HuH-7 (cell line): ENCODE measurements around the gene CLCN3.
"Not testable (repeated sequence)": the region's sequence is repeated elsewhere in the genome, so short reads cannot be mapped to it uniquely, and the experiment has no call there.

Experiments used
- DNase-seq: peaks from one replicate; pipeline ENCODE4 v3.0.0; 2011; ENCODE audit warnings: low spot score

The CLCN3 gene

DNA sequence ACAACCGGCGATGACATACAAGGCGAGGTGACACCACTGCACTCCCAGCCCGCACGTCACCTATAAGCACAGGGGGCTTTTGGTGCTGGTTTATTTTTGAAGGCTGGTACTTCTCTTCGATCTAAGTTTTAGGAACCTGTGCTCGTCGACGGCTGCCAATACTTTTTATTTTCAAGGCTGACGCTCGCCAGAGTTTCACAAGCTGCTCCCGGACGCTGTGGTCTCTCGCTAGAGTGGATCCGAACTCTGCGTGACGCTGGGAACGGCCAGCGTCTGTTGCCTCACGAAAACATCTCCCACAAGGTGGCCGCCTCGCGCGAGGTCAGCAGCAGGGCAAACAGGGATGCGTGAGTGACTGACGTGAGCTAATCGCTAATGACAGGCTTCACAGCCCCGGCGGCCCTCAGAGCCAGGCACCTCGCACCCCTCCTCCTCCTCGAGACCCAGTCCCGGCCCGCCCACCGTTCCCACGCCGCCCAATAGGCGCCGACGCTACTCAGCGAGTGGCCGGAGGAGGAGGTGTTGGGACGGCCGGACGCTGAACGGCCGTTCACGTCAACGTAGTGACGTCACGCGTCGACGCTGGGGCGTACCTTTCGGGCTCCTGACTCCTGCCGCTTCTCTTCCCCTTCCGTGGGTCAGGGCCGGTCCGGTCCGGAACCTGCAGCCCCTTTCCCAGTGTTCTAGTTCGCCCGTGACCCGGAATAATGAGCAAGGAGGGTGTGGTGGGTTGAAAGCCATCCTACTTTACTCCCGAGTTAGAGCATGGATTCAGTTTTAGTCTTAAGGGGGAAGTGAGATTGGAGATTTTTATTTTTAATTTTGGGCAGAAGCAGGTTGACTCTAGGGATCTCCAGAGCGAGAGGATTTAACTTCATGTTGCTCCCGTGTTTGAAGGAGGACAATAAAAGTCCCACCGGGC is at the start of gene CLCN3:
TSS of gene CLCN3 (plus strand) at position 621 of the 922 bp plus-strand sequence. CDS start 15,351 bp downstream, outside the sequence.
- peak; percentile 88 for DNase-seq

DNA sequence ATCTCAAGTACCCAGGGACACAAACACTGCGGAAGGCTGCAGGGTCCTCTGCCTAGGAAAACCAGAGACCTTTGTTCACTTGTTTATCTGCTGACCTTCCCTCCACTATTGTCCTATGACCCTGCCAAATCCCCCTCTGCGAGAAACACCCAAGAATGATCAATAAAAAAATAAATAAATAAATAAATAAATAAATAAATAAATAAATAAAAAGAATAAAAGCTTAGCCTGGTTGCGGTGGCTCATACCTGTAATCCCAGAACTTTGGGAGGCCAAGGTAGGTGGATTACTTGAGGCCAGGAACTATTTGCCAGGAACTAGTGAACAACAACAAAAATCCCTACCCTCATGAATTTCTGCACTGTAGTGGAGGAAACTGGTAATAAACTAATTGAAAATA is 49.4 kb upstream of the CLCN3 start:
- not testable (repeated sequence) for DNase-seq

DNA sequence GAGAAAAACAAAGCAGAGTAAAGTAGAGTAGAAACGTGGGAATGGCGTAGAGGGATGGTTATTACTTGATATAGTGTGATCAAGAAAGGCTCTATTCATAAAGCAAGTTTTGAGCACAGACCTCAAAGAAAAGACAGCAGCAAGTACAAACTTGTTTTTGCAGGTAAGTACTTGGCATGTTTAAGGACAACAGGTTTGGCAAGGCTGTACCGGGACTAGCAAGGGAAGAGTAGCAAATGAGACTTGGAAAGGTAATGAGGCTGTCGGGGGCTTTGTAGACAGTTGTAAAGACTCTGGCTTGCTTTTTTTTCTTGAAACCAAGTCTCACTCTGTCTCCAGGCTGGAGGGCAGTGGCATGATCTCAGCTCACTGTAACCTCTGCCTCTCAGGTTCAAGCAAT is 48.9 kb upstream of the CLCN3 start:
- no peak for DNase-seq

- no peak for DNase-seq
Measured at GRCh38 chr4:169573889-169574288, 46.5 kb upstream of the CLCN3 start.

DNA sequence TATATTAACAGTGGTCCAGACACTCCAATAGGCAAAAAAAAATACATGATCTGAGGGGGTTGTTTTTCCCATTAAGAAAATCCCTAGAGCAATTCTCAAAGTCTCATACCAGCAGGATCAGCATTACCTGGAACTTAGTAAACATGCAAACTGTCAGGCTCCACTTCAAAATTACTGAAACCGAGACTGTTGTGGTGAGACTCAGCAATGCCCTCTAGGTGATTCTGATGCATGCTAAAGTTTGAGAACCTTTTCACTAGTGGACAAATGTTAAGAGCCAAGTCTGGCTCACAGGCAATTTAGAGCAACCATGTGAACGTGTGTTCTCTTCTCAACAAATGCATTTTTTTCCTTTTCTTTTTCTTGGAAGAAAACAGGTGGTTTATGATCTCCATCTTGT is 38.2 kb upstream of the CLCN3 start:
- no peak for DNase-seq

- no peak for DNase-seq
Measured at GRCh38 chr4:169582706-169583105, 37.7 kb upstream of the CLCN3 start.

- no peak for DNase-seq
Measured at GRCh38 chr4:169583563-169583962, 36.8 kb upstream of the CLCN3 start.

- no peak for DNase-seq
Measured at GRCh38 chr4:169593050-169593560, 27.3 kb upstream of the CLCN3 start.

DNA sequence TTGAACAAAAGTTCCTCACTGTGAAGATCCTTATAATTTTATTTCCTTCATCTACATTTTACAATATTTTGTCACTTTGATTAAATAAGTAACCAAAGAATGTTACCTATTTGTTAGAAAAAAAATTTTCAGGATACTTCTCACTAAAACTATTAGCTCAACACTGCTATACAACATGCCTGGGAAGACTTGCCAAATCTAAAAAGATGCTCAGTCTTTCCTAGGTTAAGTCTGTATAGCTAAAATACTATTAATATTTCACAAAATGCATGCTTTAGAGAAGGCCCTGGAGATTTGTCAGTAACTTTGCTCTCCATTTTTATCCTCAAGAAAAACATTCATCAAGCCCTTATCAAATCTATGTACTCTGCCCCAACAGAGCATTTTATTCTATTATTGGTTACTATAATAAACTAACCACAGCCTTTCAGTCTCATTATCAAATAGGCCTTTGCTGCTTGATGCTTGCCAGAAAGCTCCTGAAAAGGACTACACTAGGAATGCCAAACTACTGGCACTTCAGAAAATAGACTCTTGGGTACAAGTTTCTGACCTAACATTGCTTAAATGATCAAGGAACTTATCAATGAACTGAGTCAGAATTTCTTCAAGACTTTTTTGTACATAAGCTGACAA is 25.7 kb upstream of the CLCN3 start:
- no peak for DNase-seq

DNA sequence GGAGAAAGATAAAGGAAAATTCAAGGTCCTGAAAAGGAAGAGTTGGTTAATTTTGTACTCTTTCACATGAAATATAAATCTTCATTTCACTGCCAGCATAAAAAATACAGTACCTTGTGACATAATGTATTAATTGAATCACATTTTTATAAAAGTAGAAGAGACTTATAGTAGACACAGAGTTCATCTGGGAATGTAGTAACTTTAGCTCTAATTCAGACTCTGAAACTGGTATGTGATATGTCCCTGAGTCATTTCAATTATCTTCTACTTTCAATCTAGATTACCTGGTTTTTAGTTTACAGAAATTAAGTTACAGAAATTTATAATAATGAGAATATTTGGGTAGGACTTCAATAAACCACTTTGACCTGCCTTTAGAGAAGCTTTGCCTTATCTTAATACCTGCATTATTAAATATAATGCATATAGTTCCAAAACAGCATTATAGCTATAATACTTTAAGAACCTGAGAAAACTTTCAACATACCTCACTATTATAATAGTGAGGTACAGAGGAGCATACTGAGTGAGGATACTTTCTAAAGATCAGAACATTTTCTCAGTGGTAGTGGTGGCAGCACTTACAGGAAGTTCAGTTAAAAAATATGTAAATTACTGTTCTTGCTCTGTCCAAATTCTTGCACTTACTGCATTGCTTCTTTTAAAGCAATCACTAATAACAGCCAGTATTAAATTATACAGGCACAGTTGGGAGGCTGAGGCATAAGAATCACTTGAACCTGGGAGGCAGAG is 19.2 kb upstream of the CLCN3 start:
- no peak for DNase-seq

DNA sequence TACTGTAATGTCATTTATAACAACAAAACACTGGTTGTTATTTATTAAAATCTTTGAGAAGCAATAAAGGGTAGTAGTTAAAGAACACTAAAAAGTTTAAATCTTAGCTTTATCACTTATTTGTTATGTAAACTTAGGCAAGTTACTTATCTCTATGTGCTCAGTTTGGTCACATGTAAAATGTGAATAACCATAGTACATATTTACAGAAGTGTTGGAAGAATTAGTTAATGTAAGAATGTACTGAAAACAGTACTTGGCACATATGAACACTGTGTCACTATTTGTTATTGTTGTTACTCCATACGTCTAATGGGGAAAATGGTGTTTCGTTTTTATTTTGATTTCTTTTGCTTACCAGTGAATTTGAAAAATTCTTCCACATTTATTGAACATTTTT is 17.1 kb upstream of the CLCN3 start:
- DNase-seq, result no peak

DNA sequence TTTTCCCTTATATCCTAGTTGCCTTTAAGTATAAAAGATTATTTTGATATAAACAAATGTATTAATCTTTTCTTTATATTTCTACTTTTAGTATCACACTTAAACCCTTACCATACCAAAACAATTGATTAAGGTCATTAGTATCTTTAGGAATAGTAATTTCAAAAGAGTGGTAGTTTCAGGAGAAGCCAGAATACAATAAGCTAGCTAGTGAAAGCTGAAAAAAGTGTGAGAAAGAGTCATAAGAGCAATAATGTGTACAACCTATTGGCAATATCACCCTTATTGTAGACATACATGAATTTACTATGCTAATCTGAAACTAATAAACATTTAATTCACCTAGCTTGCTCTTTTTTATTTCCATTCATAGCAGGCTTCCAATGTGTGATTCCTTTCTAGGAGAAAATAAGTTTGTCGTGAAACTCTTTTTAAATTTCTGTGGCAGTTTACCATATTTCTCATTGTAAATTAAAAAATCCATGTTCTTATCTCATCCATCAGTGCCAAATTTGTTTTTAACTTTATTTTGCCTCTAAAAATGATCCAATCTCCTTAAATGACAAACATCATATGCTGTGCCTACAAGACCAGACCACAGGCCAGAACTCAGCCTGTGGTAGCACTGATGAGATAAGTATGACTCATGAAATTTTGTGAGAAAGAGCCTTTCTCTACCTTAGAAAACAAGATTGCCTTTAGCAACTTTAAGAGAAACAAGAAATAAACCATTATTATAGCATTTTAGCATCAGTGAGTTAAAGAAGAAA is 16.1 kb upstream of the CLCN3 start:
- no peak for DNase-seq

DNA sequence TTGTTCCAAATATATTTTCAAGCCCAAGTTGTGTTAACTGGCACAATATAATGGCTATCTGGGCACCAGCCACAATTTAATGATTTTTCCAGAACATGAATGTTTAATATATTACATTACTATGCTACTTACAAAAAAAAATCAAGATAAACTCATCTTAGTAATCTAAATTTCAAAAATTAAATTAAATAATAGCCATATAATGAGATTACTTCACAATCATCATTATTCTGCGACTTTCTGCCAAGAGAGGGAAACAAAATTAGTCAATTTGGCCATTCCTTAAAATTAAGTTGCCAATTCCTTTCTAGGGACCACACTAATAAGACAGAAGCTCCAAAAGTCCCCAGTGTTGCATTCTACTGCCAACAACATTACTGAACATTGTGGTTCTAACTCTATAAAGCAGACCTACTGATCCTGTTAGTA is 15.5 kb upstream of the CLCN3 start:
- DNase-seq, result no peak

DNA sequence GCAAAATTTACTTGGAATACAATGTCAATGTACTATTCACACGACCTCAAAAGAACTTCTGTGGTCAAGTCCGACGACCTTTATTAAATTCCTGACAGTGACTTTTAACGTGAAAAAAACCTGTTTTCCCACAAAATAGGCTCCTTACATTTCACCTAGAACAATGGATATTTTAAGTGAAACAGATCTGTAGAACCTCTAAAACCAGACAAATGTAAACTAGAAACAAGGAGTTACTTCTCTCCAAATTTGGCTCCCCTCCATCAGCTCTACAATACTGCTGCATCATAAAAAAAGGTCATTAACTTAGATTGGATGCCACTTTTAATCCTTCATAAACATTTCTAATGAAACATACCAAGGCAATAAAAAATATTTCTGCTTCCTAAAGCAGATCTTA is 9.2 kb upstream of the CLCN3 start:
- DNase-seq, result no peak

- peak; percentile 81 for DNase-seq
Measured at GRCh38 chr4:169611991-169612870, 8.1 kb upstream of the CLCN3 start, which contains the start of gene NEK1. Gene NEK1 (minus strand): TSS chr4:169612583. CDS start chr4:169602630, 9,953 bp downstream.

- DNase-seq, result peak; percentile 71
Measured at GRCh38 chr4:169612871-169613859, 7.2 kb upstream of the CLCN3 start.

DNA sequence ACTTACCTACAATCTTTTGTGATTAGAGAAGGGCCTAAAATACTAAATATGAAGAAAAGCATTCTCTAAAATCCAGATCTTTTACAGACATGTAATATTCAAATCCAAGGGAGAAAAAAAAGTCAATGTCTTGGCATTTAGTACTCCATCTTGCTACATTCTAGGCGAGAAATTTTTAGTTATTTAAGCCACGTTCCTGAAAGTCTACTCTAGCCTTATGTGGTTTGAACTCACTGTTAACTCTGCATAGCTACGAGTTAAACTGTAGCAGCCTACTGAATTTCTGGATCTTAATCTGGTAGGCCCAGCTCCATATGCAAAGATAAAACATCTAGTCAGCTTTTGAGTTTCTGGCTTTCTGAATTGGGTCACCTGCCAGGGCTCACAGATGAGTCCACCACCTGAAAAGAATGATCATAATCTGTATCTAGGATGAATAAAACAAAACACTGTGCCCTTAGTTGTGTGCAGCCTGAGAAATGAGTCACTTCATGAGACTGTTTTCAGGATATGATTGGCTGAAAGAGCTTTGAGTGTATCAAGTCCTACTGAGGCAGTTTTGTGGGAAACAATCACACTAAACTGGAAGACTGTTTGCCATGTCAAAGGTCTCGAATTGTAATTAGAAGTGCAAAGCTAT is 4.8 kb upstream of the CLCN3 start:
- DNase-seq, result no peak

GRCh38 chr4:169616846-169617245 is 3.5 kb upstream of the CLCN3 start:
- DNase-seq, result no peak

GRCh38 chr4:169617306-169617705 is 3.1 kb upstream of the CLCN3 start:
- no peak for DNase-seq
